ENCODE results near the gene SH2D5.

SH2D5 gene

DNA sequence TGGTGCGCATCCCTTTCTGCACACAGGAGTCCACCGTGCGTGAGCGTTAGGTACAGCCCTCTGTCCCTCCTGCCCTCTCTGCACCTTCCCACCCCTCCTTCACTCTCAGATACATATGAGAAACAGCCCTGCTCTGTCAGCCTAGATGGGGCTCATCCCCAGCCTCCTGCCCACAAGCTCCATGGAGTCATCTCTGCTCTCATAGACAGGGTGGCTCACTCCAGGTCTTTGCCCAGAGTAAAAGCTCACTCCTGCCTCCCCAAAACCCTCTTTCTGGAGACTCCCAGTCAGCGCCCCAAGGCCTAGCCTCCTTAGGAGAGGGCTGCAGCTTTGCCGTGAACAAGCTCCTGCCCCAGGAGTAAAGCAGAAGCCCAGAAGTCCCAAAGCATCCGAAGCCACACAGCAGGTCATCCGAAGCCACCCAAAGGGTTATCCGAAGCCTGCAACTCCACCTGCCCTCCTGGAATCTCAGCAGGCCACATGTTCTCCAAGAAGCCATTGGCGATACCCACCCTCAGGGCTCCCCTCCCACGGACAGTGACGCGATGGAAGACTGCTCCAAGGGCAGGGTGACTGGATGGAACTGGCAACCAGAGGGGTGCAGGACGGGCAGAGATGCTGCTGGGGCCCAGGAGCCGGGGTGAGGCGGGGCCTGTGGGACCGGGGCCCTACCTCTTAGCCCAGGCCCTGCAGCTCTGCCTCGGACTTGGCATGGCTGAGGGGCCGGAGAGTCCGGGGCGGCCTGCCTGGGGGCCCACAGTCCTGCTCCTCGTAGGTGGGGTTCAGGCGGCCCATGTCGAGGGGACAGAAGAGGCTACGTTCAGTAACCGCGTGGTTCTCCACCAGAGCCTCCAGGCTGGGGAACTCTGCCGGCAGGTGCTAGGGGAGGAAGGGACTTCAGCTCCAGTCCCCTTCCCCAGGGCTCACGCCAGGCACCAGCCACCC is 11.1 kb downstream of the SH2D5 start (continued):
- TF ChIP-seq, protein P1, sequence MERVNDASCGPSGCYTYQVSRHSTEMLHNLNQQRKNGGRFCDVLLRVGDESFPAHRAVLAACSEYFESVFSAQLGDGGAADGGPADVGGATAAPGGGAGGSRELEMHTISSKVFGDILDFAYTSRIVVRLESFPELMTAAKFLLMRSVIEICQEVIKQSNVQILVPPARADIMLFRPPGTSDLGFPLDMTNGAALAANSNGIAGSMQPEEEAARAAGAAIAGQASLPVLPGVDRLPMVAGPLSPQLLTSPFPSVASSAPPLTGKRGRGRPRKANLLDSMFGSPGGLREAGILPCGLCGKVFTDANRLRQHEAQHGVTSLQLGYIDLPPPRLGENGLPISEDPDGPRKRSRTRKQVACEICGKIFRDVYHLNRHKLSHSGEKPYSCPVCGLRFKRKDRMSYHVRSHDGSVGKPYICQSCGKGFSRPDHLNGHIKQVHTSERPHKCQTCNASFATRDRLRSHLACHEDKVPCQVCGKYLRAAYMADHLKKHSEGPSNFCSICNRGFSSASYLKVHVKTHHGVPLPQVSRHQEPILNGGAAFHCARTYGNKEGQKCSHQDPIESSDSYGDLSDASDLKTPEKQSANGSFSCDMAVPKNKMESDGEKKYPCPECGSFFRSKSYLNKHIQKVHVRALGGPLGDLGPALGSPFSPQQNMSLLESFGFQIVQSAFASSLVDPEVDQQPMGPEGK (CRISPR knock-in tag; IDR thresholded peaks at IDR 0.05; ENCODE audit: borderline replicate concordance): no peak

DNA sequence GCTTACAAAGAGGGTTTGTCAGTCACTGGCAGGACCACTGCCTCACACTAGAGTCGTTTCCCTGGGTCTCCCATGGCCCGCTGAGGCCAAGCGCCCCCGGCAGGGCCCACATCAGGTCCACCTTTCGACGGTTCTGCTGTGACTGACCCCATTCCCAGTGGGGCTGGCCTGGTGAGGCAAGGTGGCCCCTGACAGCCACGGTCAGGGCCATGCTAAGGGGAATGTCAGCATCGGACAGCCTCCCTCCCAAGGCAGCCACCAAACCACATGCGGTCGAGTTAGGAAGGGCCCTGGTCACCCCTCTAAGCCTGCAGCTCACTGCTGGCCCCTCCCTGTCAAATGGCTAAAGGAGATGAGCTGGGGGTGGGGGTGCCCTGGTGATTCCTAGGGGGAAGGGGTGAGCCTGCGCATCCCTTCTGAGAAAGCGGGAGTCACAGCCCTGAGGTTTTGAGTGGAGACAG is 11.8 kb downstream of the SH2D5 start:
- TF ChIP-seq ZNF70 (CRISPR knock-in tag; IDR thresholded peaks at IDR 0.05) (no peak), CSDC2 (CRISPR knock-in tag; IDR thresholded peaks at IDR 0.05) (no peak), ESRRG (CRISPR knock-in tag; IDR thresholded peaks at IDR 0.05) (no peak), ZFP3 (CRISPR knock-in tag; IDR thresholded peaks at IDR 0.05) (no peak)
- TF ChIP-seq, protein P2, sequence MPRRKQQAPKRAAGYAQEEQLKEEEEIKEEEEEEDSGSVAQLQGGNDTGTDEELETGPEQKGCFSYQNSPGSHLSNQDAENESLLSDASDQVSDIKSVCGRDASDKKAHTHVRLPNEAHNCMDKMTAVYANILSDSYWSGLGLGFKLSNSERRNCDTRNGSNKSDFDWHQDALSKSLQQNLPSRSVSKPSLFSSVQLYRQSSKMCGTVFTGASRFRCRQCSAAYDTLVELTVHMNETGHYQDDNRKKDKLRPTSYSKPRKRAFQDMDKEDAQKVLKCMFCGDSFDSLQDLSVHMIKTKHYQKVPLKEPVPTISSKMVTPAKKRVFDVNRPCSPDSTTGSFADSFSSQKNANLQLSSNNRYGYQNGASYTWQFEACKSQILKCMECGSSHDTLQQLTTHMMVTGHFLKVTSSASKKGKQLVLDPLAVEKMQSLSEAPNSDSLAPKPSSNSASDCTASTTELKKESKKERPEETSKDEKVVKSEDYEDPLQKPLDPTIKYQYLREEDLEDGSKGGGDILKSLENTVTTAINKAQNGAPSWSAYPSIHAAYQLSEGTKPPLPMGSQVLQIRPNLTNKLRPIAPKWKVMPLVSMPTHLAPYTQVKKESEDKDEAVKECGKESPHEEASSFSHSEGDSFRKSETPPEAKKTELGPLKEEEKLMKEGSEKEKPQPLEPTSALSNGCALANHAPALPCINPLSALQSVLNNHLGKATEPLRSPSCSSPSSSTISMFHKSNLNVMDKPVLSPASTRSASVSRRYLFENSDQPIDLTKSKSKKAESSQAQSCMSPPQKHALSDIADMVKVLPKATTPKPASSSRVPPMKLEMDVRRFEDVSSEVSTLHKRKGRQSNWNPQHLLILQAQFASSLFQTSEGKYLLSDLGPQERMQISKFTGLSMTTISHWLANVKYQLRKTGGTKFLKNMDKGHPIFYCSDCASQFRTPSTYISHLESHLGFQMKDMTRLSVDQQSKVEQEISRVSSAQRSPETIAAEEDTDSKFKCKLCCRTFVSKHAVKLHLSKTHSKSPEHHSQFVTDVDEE (CRISPR knock-in tag; IDR thresholded peaks at IDR 0.05): no peak
- TF ChIP-seq, protein P3, sequence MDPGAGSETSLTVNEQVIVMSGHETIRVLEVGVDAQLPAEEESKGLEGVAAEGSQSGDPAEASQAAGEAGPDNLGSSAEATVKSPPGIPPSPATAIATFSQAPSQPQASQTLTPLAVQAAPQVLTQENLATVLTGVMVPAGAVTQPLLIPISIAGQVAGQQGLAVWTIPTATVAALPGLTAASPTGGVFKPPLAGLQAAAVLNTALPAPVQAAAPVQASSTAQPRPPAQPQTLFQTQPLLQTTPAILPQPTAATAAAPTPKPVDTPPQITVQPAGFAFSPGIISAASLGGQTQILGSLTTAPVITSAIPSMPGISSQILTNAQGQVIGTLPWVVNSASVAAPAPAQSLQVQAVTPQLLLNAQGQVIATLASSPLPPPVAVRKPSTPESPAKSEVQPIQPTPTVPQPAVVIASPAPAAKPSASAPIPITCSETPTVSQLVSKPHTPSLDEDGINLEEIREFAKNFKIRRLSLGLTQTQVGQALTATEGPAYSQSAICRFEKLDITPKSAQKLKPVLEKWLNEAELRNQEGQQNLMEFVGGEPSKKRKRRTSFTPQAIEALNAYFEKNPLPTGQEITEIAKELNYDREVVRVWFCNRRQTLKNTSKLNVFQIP (CRISPR knock-in tag; IDR thresholded peaks at IDR 0.05; ENCODE audit: borderline replicate concordance, low read depth): no peak
- ATAC-seq: no peak

DNA sequence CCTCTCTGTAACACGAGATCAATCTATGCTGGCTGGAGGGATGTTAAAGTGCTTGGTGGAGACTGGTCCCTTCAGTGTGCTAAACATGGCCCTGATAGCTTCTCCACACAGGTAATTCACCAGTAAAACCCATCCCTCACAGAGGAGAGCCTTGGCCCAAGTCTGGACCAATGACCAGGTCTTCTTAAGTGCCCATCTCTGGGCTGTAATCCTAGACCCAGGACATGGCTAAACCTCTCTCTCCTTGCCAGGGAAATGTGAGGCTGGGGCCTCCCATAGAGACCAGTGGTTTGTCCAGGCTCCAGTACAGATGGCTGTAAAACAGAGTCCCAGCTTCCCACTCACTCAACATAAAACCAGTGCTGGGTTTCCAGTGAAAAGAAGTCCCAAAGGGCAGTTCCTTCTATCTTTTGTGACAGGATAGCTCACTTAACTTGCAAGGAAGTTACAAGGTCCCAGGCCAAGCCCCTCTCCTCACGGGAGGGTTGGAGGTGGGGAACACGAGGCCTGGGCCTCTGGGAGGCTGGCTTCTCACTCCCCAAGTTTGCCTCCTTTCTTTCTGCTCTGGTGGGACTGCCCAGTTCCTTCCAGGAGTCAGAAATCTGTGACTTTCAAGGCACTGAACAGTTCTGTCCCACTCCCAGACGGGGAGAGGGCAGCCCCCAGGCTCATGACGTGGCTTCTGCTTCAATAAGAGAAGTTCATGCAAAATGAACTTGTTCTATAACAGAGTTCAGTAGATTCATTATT is 12.5 kb downstream of the SH2D5 start:
- no peak for ATAC-seq
- TF ChIP-seq, protein P4, sequence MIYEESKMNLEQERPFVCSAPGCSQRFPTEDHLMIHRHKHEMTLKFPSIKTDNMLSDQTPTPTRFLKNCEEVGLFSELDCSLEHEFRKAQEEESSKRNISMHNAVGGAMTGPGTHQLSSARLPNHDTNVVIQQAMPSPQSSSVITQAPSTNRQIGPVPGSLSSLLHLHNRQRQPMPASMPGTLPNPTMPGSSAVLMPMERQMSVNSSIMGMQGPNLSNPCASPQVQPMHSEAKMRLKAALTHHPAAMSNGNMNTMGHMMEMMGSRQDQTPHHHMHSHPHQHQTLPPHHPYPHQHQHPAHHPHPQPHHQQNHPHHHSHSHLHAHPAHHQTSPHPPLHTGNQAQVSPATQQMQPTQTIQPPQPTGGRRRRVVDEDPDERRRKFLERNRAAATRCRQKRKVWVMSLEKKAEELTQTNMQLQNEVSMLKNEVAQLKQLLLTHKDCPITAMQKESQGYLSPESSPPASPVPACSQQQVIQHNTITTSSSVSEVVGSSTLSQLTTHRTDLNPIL (CRISPR knock-in tag; IDR thresholded peaks at IDR 0.05; ENCODE audit: low read depth): no peak
- TF ChIP-seq ARNTL (CRISPR knock-in tag; IDR thresholded peaks at IDR 0.05; ENCODE audit: borderline replicate concordance, low read depth) (no peak), ZFP3 (CRISPR knock-in tag; IDR thresholded peaks at IDR 0.05) (no peak), RARB (CRISPR knock-in tag; IDR thresholded peaks at IDR 0.05) (no peak), ZNF565 (CRISPR knock-in tag; conservative IDR thresholded peaks at IDR 0.05; ENCODE audit: low read depth) (no peak), ESRRG (CRISPR knock-in tag; IDR thresholded peaks at IDR 0.05) (no peak), TCF4 (CRISPR knock-in tag; IDR thresholded peaks at IDR 0.05; ENCODE audit: borderline replicate concordance) (no peak), GLIS3 (CRISPR knock-in tag; IDR thresholded peaks at IDR 0.05) (no peak), ZC3H10 (CRISPR knock-in tag; IDR thresholded peaks at IDR 0.05) (no peak), SNAI2 (CRISPR knock-in tag; IDR thresholded peaks at IDR 0.05) (no peak), ZNF70 (CRISPR knock-in tag; IDR thresholded peaks at IDR 0.05) (no peak), TOX (CRISPR knock-in tag; IDR thresholded peaks at IDR 0.05; ENCODE audit: borderline replicate concordance) (no peak)
- TF ChIP-seq, protein P1 (CRISPR knock-in tag; IDR thresholded peaks at IDR 0.05; ENCODE audit: borderline replicate concordance): no peak
